ENCODE measurements around the gene ARSB.

- TF ChIP-seq CTCF (IDR thresholded peaks at IDR 0.05) (no peak), EZH2 (IDR thresholded peaks at IDR 0.05; ENCODE audit: borderline replicate concordance, insufficient read depth, low read depth, low read length, poor library complexity, severe bottlenecking) (no peak)
These were observed 249.2 kb downstream of the ARSB start for GRCh38 chr5:78735834-78736463.
